CD4-positive, alpha-beta T cell treated with Interleukin-12 subunit alpha and Interleukin-12 subunit beta, for 1 hour (primary cell): ENCODE measurements around the gene EGR1.

Source experiments
- DNase-seq: peaks from one replicate; pipeline ENCODE4 v3.0.0-alpha.2; 2020

EGR1 gene

GRCh38 chr5:138515556-138516245 lies 50.4 kb downstream of the EGR1 start:
- no peak for DNase-seq

GRCh38 chr5:138517437-138517836 lies 52.2 kb downstream of the EGR1 start:
- DNase-seq, result no peak
